A172 (cell line): ENCODE results near the gene KCTD16. TPM values are rescaled to one million over a fixed set of nuclear protein-coding genes. Genes with fewer than 3 reads are reported as not detected.

ENCODE experiments used
- DNase-seq: peaks from one replicate; pipeline ENCODE4 v3.0.0-alpha.2; 2015; ENCODE audit warnings: low spot score
- total RNA-seq: library from RNA; depleted of rRNA; stranded (reverse); fragments of >200 nt; shearing (Covaris generic); gene quantifications from 2 replicates; pipeline ENCODE4 v1.2.3, GENCODE V29; 2014

The KCTD16 gene
- total RNA-seq, 1 experiment from 2014 or later: 1.2 TPM

DNA sequence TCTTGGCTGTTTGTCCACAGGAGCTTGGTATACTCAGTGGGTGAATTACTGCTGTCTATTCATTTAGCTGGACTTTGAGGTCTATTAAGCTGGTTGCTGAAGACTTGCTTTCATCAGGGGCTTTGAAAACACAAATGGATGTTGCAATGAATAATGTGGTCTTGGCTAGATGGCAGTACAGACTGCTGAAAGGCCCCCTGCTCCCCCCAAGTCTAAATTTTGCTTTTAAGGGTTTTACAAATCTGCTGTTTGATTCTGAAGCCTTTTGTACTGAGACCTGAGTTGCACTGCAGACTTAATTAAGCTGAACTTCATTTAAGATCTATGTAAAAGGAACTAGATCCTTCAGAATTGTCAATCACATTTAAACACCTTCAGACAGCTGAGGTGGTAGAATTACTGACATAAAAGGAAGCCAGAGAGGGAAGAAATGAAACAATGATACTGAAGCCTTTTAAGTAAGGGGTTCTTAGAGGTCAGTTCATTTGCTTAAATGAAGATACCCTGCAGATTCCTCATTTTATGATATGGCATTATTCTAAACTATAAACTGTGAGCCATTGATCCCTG is 37.3 kb downstream of the KCTD16 start:
- DNase-seq: no peak

GRCh38 chr5:144209361-144209760 is 38.7 kb downstream of the KCTD16 start:
- DNase-seq: no peak

DNA sequence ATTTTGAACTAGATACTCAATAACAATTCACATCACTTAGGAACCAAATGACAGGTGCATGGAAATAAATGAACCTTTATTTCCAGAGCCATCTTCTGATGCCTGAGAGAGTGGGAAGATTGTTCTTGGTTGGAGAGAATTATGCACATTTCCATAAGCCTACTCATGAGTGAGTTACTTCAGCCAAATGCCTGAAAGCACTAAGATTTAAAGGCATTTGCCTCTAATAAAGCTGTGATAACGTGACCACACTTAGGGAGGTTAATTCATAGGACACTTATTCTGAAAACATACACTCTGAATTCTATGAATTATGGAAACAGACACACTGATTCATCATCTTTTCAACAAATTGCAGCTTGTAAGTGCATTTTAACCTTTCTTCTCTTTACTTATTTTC is 40.0 kb downstream of the KCTD16 start:
- DNase-seq: no peak

DNA sequence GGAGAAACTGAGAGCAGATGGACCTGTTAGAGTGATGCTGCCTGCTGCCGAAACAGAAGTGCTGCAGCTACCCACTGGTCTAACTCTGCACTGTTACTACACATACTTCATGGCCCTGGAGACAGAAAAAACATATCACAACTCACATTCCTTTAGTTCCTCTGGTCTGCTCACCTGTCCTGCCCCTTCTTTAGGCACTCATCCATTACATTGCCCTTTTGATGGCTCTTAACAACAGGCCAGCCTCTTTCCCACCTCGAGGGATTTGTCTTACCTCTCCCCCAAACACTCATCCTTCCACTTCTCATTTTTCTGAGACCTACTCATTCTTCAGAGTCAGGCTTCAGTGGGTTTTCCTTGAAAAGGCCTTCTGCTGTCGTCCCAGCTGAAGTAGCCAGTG is 49.2 kb downstream of the KCTD16 start:
- no peak for DNase-seq

- no peak for DNase-seq
Measured at GRCh38 chr5:144227363-144227999, 56.8 kb downstream of the KCTD16 start.

- no peak for DNase-seq
Measured at GRCh38 chr5:144230806-144231205, 60.1 kb downstream of the KCTD16 start.

DNA sequence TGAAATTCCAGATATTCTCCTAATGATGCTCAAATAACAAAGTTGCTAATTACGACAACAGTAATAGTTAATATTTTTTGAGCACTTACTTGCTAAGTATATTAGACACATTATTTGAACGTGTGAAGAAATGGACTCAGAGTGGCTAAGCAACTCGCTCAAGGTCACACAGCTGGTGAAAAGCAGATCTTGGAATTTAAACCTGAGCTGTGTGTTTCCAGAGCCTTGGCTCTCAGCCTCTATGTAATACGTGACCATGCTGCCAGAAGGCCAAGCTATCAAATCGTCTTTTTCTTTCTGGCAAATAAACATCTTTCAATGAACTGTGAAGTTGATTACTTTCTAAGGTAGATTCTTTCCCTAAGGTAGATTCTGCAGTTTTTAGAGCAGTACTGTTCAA is 61.6 kb downstream of the KCTD16 start:
- DNase-seq: no peak

DNA sequence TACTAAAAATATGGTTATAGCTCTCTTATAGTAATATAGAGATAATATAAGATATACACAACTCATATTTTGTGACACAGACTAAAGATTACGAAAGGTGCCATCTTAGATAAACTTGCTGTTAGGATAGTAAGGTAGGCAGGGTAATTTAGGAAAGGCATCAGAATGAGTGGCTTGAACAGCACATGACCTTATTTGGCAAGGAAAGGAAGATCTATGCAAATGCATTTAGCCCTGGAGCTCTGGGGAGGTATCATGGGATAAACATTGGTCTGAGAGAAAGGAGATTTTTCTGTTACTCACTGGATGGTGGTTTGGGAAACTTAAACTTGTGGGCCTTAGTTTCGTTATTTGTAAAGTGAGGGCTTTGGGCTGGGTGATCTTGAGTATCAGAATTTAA is 65.8 kb downstream of the KCTD16 start:
- DNase-seq: no peak

DNA sequence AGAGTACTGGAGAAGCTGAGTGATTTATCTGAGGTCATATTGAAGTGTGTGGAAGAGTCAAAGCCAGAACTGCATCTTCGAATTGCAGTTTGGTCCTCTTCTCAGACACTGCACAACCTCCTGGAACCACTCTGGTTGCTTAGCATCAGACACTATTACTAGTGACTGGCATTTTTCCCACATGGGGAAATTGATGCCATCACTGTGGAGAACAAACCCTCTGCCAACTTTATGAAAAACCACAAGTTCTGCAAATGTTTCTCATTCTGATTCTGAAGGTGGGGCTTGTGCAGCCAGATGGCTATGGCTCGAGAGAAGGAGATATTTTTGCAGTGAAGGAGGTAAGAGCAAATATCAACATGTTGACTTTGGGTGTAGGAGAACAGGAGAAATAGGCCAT is 67.2 kb downstream of the KCTD16 start:
- peak; percentile 8 for DNase-seq

DNA sequence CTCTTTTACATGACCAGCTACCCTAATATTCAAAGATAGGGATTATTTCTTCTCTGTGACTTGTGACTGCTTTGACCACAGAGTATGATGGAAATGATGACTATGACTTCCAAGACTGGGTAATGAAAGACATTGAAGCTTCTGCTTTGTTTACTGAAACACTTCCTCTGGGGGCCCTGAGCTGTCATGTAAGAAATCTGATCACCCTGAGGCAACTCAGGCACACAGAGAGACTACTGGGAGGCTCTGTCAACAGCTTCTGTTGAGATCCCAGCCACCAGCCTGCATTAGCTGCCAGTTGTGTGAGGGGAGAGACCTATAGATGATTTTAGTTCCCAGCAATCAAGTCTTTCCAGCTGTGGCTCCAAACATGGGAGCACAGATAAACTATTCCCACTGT is 76.5 kb downstream of the KCTD16 start:
- no peak for DNase-seq

- no peak for DNase-seq
Measured at GRCh38 chr5:144248015-144248414, 77.3 kb downstream of the KCTD16 start.

DNA sequence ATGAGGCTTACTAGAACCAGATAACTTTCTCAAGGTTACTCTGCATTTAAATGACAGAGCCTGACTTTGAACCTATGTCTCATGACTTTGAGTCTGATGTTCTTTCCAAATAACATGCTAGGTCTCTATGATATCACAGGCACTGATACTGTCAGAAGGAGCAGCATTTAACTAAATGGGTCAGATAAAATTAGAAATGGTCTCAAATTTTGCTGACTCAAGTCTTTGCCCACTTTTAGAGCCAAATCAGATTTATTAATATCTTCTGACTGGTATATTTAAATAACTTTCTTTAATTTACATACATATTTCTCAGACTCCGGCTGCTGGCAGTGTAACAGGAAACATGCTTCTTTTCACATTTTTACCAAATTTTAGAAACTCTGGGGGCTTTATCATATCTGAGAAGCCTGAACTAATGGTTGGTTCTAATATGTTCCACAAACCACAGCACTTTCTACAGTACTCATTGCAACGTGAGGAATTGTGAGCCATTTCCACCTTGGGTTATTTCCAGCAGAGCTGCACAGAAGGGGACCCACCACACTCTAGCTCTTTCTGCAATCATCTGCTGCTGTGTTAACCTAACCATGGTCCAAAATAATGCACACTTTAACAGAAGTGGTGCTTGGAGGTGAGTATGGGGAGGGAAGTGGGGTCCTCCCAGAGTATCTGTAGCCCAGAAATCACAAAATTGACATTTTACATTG is 79.2 kb downstream of the KCTD16 start:
- DNase-seq: no peak

DNA sequence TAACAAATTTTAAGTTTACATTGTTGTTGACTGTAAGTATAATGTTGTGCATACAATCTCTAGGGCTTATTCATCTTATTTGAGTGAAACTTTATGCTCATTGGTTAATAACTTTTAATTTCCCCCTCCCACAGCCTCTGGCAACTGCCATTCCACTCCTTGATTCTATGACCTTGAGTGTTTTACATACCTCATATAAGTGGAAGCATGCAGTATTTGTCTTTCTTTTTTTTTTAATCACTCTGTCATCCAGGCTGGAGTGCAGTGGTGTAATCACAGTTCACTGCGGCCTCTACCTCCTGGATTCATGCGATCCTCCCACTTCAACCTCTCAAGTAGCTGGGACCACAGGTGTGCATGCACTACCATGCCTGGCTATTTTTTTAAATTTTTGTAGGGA is 83.9 kb downstream of the KCTD16 start:
- DNase-seq: no peak

DNA sequence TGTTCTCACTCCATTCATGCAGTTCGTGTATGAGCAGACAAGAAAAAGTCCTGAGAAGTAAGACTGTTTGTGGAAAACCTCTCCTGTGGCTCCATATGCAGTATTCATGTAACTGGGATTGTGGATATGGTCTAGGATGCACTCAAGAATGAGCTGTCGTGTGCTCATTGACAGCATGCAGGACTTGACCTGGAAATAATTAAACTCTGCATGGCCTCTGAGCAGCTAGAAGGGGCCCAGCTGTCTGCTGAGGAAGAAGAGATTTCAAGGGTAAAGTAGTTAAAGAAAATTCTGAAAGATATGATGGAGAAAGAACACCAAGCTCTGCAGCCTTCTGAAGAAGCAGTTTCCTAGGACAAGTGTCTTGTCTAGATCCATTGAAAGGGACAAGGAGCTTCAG is 89.4 kb downstream of the KCTD16 start:
- DNase-seq: no peak

DNA sequence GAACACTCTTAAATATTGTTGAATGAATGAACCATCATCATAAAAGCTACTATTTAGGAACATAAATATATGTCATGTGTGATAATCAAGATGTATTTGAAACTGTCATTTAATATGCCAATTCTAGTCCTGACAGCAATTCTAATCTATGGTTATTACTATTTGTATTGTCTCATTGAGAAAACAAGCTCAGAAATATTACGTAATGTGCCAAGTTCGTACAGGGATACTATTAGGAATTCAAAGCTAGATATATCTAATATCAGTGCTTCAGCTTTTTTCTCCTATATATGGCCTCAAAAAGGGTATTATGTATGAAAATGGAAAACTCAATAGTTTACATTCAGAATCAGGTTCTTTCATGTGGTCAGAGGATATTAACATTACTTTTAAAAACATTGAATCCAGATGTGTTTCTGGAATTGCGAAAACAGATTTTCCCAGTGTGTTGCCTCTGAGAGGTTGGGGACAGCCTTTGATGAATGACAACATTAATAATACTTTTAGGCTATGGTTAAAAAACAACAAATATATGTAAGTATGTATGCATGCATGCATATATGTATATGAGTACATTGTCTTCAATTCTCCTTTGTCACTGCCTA is 95.1 kb downstream of the KCTD16 start:
- no peak for DNase-seq

- no peak for DNase-seq
Measured at GRCh38 chr5:144267961-144268513, 97.4 kb downstream of the KCTD16 start.

DNA sequence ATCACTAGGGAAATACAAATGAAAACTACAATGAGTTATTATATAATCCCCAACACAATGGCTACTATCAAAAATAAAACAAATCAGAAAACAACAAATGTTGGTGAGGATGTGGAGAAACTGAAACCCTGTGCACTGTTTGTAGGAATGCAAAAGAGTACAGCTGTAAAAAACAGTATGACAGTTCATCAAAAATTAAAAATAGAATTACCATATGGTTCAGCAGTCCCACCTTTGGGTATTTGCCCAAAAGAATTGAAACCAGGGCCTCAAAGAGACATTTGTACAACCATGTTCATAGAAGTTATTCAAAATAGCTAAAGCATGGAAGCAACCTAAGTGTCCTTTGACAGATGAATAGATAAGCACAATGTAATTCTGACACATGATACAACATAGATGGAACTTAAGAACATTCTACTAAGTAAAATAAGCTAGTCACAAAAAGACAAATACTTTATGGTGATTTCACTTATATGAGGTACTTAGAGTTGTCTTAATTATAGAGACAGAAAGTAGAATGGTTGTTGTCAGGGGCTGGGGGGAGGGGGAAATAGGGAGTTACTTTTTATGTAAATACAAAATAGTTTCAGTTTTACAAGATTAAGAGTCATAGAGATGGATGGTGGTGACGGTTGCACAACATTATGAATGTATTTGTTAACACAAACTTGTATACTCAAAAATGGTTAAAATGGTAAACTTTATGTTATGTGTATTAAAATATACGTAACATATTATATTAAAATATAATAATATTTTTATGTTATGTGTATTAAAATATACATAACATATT is 102.8 kb downstream of the KCTD16 start:
- no peak for DNase-seq

DNA sequence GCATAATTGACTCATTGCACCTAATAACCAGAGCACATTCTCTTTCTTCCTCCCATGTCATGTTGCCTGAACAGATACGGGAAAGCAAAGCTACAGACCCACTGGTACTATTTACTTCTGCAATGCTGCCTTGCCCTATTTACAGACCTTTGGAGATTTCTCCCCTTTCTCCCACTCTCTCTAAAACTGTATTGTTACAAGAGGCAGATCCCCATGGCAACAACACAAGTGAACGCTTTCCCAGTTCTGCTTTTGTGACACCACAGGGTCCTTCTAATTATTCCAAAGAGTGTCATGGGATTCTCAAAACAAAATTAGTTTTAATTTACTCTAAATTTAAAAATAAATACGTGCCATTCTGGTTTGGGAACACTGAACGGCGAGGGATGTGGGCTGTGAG is 104.7 kb downstream of the KCTD16 start:
- DNase-seq: no peak

DNA sequence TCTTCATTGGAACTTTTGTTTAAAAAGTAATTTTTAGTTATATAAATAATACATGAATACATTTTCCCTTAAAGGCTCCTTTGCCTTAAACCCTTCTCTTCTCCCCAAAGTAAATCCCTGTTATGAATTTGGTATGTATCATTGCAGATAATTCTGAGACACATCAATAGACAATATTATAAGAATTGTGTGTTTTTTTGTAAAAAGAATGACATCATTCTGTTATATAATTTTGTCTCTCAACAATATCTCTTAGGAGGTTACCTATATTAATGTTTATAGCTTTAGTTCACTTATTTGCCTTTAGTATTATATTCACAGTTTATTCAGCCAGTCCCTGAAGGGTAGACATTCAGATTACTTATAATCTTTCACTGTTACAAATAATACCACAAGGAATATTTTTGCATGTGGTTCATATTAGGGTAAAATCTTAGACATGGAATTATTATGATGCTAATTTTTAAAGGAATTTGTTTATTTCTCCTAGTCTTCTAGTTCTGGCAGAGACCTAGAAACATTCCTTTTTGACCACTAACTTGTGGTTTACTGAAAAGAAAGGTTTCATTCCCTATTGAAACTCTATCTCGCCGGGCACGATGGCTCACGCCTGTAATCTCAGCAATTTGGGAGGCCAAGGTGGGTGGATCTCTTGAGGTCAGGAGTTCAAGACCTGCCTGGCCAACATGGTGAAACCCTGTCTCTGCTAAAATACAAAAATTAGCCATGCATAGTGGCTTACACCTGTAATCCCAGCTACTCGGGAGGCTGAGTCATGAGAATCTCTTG is 105.6 kb downstream of the KCTD16 start:
- DNase-seq: peak; percentile 4

DNA sequence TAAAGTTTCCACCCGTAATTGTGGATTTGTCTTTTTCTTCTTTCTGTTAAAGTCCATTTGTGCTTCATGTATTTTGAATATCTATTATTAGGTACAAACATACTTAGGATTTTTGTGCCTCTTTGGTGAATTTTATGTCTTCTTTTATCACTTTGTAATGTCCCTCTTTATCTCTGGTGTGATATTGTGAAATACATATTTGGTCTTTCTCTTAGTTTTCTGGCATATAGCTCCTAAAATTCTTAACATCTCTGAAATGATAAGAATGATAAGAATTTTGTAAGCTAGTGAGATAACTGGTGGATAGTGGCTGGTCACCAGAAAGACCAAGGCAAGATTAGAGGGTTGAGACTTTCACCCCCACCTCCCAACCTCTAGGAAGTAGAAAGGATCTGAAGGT is 111.1 kb downstream of the KCTD16 start:
- DNase-seq: peak; percentile 8

DNA sequence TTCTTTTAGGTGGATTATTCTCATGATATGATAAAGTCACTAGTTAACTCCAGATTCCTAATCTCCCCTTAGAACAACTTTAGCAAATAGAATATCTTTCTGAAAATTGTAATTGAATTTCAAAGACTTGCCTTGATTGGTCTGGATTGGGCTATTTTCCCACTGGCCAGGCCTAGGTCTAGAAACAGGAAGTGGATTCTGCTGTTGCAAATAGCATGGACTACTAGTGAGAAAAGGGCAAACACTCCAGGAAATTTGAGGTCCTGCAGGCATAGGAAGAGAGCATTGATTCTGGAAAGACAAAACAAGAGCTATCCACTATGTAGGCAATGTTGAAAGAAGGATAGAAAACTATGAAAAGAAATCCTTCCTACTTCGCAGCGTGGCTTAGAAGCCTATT is 113.4 kb downstream of the KCTD16 start:
- DNase-seq: no peak
